Spleen (tissue), 11 donors: ENCODE results near the gene KCMF1. TPM values are rescaled to one million over a fixed set of nuclear protein-coding genes. Genes with fewer than 3 reads are reported as not detected.

Source experiments
- DNase-seq: peaks from one replicate; pipeline ENCODE4 v3.0.0-alpha.2; 2020
- H3K27ac ChIP-seq, 8 donors: fragments of 200-600 bp; sonication (generic) in 7 of 8; 1 replicate in 4 of 8; 2 replicates in 4 of 8; pipeline versions ENCODE4 v1.5.0 to v1.8.0; 2016 to 2021; ENCODE audit warnings: inconsistent platforms in 4 of 8, mild to moderate bottlenecking in 4 of 8, moderate library complexity in 1 of 8
- H3K27me3 ChIP-seq, 7 donors: fragments of 200-600 bp; sonication (generic) in 6 of 7; replicated peaks in 1 of 7; 1 replicate in 4 of 7; 2 replicates in 3 of 7; pipeline versions ENCODE4 v1.5.0 to v1.8.0; 2016 to 2021; ENCODE audit warnings: inconsistent platforms in 3 of 7, mild to moderate bottlenecking in 1 of 7
- H3K36me3 ChIP-seq, 6 donors: fragments of 200-600 bp; sonication (generic) in 5 of 6; 1 replicate in 4 of 6; 2 replicates in 2 of 6; pipeline versions ENCODE4 v1.5.0 to v1.8.0; 2016 to 2021; ENCODE audit warnings: inconsistent platforms in 2 of 6
- H3K4me1 ChIP-seq, 6 donors: fragments of 200-600 bp; sonication (generic) in 5 of 6; 1 replicate in 3 of 6; 2 replicates in 3 of 6; pipeline versions ENCODE4 v1.5.0 to v1.8.0; 2016 to 2021; ENCODE audit warnings: inconsistent platforms in 3 of 6
- H3K4me3 ChIP-seq, 8 donors: fragments of 200-600 bp; sonication (generic) in 7 of 8; 1 replicate in 4 of 8; 2 replicates in 4 of 8; pipeline versions ENCODE4 v1.5.0 to v1.8.0; 2016 to 2021; ENCODE audit warnings: inconsistent platforms in 4 of 8, mild to moderate bottlenecking in 4 of 8, moderate library complexity in 2 of 8
- H3K9me3 ChIP-seq, 8 donors: fragments of 200-600 bp; sonication (generic) in 7 of 8; 1 replicate in 4 of 8; 2 replicates in 4 of 8; pipeline versions ENCODE4 v1.5.0 to v1.8.0; 2016 to 2021; ENCODE audit warnings: inconsistent platforms in 4 of 8
- CTCF ChIP-seq, 11 experiments: fragments of 200-600 bp in 7 of 11; fragments of 450-650 bp in 4 of 11; sonication (generic) in 4 of 11; IDR thresholded peaks in 8 of 11; conservative IDR thresholded peaks in 3 of 11; 1 replicate in 7 of 11; 2 replicates in 4 of 11; pipeline versions ENCODE4 v1.4.0 to v1.8.0; 2016 to 2021; ENCODE audit warnings: antibody characterized with exemption in 11 of 11, inconsistent platforms in 4 of 11, mild to moderate bottlenecking in 1 of 11
- POLR2A ChIP-seq, 3 donors: fragments of 450-650 bp; IDR thresholded peaks; one replicate each; pipeline ENCODE4 v1.5.1; 2017; ENCODE audit warnings: antibody characterized with exemption in 3 of 3, mild to moderate bottlenecking in 1 of 3
- POLR2AphosphoS5 ChIP-seq, 3 donors: sonication (generic); formaldehyde crosslinking; IDR thresholded peaks; one replicate each; pipeline ENCODE4 v1.5.1; 2017; ENCODE audit warnings: antibody characterized with exemption in 3 of 3
- WGBS, 5 donors: extraction: QIAGEN DNeasy Blood & Tissue Kit in 3 of 5; methylation state at CpG; one replicate each; pipeline versions ENCODE4 v1.1.5 to v1.1.7; 2013 to 2018; 5-methylcytosine and 5-hydroxymethylcytosine counted together
- intact Hi-C: fragments of 100-400 bp; cut with DNase I; formaldehyde crosslinking; loops from one replicate; pipeline ENCODE4 v1.15.0; 2023; ENCODE audit warnings: low total_unique reads
- polyA plus RNA-seq, 3 donors: library from polyadenylated mRNA; stranded (reverse); fragments of 200-250 nt; gene quantifications; one replicate each; pipeline ENCODE4 v1.2.1, GENCODE V29; 2013
- total RNA-seq, 7 donors: library from RNA; depleted of rRNA in 3 of 7; stranded (reverse); fragments of >200 nt in 3 of 7; fragmentation: NEBNext Ultra II Directional in 4 of 7; extraction: Animal tissue kit (Norgen Biotek cat#: 25700) in 4 of 7; gene quantifications; one replicate each; pipeline versions ENCODE4 v1.1.0 to v1.2.1, GENCODE V29; 2016 to 2021
- donor health status: healthy with polysubstance abuse.
- donor health status: DM: no; HTN: no; CAD: no; lungs with moderate emphysema.
- donor health status: DM: no; HTN: no; CAD: no.
- donor health status: Bipolar disorder and iron deficiency.
- donor health status: healthy.
- donor health status: DM: no; HTN: no; CAD: no.
- donor health status: DM: yes; HTN: yes; CAD: no.

KCMF1 gene
- total and polyA plus RNA-seq, 10 donors, result 15.9 to 68.1 (median 46.9) TPM

GRCh38 chr2:84963692-84964405 is 7.1 kb upstream of the KCMF1 start:
- intact Hi-C loops, result no loop called here
- 67 to 88% (median 70%) methylated on average over 9 of the region's 9 CpGs for WGBS, 5 donors
- H3K4me3 ChIP-seq, result no peak overlapping the region
- DNase-seq, result no peak
- no peaks in the 10 kb centered on the region for H3K27me3 ChIP-seq
- no peak for TF ChIP-seq CTCF (IDR thresholded peaks at IDR 0.05 in 8 of 11, conservative IDR thresholded peaks at IDR 0.05 in 3 of 11)
- no peak for TF ChIP-seq POLR2A (IDR thresholded peaks at IDR 0.05)
- no peak for TF ChIP-seq POLR2AphosphoS5 (IDR thresholded peaks at IDR 0.05)
- no peaks in the 10 kb centered on the region for H3K9me3 ChIP-seq
- peak overlapping the region in 2 of 8 donors; percentile 4 to 24 for H3K27ac ChIP-seq
- H3K36me3 ChIP-seq, result peaks cover 0 to 54% (median 0%) of the 10 kb centered on the region in 6 donors
- peaks cover 14 to 79% (median 55%) of the 10 kb centered on the region in 6 donors for H3K4me1 ChIP-seq

DNA sequence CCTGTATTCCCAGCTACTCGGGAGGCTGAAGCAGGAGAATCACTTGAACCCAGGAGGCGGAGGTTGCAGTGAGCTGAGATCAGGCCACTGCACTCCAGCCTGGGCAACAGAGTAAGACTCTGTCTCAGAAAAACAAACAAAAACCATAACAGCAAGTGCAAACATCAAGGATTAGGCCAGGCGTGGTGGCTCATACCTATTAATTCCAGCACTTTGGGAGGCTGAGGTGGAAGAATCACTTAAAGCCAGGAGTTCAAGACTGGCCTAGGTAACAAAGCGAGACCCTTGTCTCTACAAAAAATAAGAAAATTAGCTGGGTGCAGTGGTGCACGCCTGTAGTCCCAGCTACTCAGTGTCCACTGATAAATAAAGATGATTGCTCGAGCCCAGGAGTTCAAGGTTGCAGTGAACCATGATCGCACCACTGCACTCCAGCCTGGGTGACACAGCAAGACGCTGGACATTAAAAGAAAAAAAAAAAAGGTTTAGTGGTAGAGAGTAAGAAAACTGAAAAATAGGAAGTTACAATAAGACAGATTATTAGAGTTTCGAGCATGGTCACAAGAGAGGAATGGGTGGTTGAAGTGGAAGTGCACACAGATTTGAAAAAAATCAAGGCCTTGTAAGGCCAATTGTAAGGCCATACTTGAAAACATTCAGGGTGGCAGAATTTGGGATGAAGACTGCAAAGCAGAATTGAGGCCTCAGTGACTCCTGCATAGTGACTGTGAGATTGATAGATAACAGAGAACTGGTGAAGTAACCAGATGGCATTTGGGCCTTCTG is 6.4 kb upstream of the KCMF1 start:
- TF ChIP-seq CTCF (IDR thresholded peaks at IDR 0.05 in 8 of 11, conservative IDR thresholded peaks at IDR 0.05 in 3 of 11) (no peak), POLR2AphosphoS5 (IDR thresholded peaks at IDR 0.05) (no peak), POLR2A (IDR thresholded peaks at IDR 0.05) (no peak)
- H3K36me3 ChIP-seq, result peaks cover 0 to 54% (median 0%) of the 10 kb centered on the region in 6 donors
- peaks cover 22 to 79% (median 59%) of the 10 kb centered on the region in 6 donors for H3K4me1 ChIP-seq
- intact Hi-C loops, result no loop called here
- H3K9me3 ChIP-seq, result no peaks in the 10 kb centered on the region
- H3K27ac ChIP-seq, result peak overlapping the region in 4 of 8 donors; percentile 8 to 55 (median 26)
- 79 to 83% (median 80%) methylated on average over 9 of the region's 9 CpGs for WGBS, 5 donors
- DNase-seq, result no peak
- no peaks in the 10 kb centered on the region for H3K27me3 ChIP-seq
- H3K4me3 ChIP-seq, result no peak overlapping the region

- H3K27me3 ChIP-seq, result no peaks in the 10 kb centered on the region
- H3K36me3 ChIP-seq, result peaks cover 0 to 54% (median 0%) of the 10 kb centered on the region in 6 donors
- DNase-seq, result no peak
- peak overlapping the region in 4 of 8 donors; percentile 8 to 55 (median 26) for H3K27ac ChIP-seq
- no peak for TF ChIP-seq CTCF (IDR thresholded peaks at IDR 0.05 in 8 of 11, conservative IDR thresholded peaks at IDR 0.05 in 3 of 11)
- TF ChIP-seq POLR2A (IDR thresholded peaks at IDR 0.05), result no peak
- no peak for TF ChIP-seq POLR2AphosphoS5 (IDR thresholded peaks at IDR 0.05)
- H3K4me1 ChIP-seq, result peaks cover 25 to 79% (median 57%) of the 10 kb centered on the region in 6 donors
- H3K4me3 ChIP-seq, result no peak overlapping the region
- H3K9me3 ChIP-seq, result no peaks in the 10 kb centered on the region
- intact Hi-C loops, result no loop called here
Observed at GRCh38 chr2:84965192-84965516, 5.8 kb upstream of the KCMF1 start.

GRCh38 chr2:84965827-84966226 is 5.1 kb upstream of the KCMF1 start:
- intact Hi-C loops, result no loop called here
- H3K36me3 ChIP-seq, result peaks cover 0 to 54% (median 0%) of the 10 kb centered on the region in 6 donors
- 93 to 97% (median 96%) methylated on average over 9 of the region's 9 CpGs for WGBS, 5 donors
- no peaks in the 10 kb centered on the region for H3K27me3 ChIP-seq
- H3K9me3 ChIP-seq, result no peaks in the 10 kb centered on the region
- no peak overlapping the region for H3K27ac ChIP-seq
- TF ChIP-seq POLR2A (IDR thresholded peaks at IDR 0.05), result no peak
- no peak for TF ChIP-seq POLR2AphosphoS5 (IDR thresholded peaks at IDR 0.05)
- TF ChIP-seq CTCF (IDR thresholded peaks at IDR 0.05 in 8 of 11, conservative IDR thresholded peaks at IDR 0.05 in 3 of 11), result no peak
- no peak for DNase-seq
- H3K4me1 ChIP-seq, result peaks cover 25 to 73% (median 53%) of the 10 kb centered on the region in 6 donors
- H3K4me3 ChIP-seq, result no peak overlapping the region
